Activated CD4-positive, alpha-beta memory T cell treated with anti-CD3 and anti-CD28 coated beads for 36 hours (primary cell): ENCODE results near the gene HOXC10. TPM values are rescaled to one million over a fixed set of nuclear protein-coding genes. Genes with fewer than 3 reads are reported as not detected.
A peak's percentile ranks its signal among the peaks of the same experiment; 100 is the strongest.

Source experiments
- CTCF ChIA-PET: fragments of 350-600 bp; sonication (Branson Sonifier 250); formaldehyde crosslinking; loops from one replicate; lab custom pipeline; 2021; ENCODE audit warnings: antibody characterized with exemption, inconsistent platforms; lab: Charles Lee
- POLR2A ChIA-PET: fragments of 350-600 bp; sonication (Branson Sonifier 250); formaldehyde crosslinking; loops from one replicate; lab custom pipeline; 2021; ENCODE audit warnings: antibody characterized with exemption; lab: Charles Lee
- DNase-seq: peaks from one replicate; pipeline ENCODE4 v3.0.0-alpha.2; 2020
- H3K27ac Mint-ChIP-seq: one replicate; pipeline ENCODE4 v1.8.0; 2021; ENCODE audit warnings: mixed read lengths
- H3K27me3 Mint-ChIP-seq: one replicate; pipeline ENCODE4 v1.8.0; 2021; ENCODE audit warnings: mixed read lengths
- H3K36me3 Mint-ChIP-seq: one replicate; pipeline ENCODE4 v1.8.0; 2021; ENCODE audit warnings: mixed read lengths
- H3K4me1 Mint-ChIP-seq: one replicate; pipeline ENCODE4 v1.8.0; 2021; ENCODE audit warnings: low read depth, mixed read lengths
- H3K4me3 Mint-ChIP-seq: one replicate; pipeline ENCODE4 v1.8.0; 2021; ENCODE audit warnings: mild to moderate bottlenecking, mixed read lengths
- H3K9me3 Mint-ChIP-seq: one replicate; pipeline ENCODE4 v1.8.0; 2021; ENCODE audit warnings: mixed read lengths
- intact Hi-C: fragments of 100-400 bp; cut with micrococcal nuclease; formaldehyde crosslinking; loops from one replicate; pipeline ENCODE4 v1.15.1; 2023
- total RNA-seq, 2 experiments: library from RNA; stranded (reverse); gene quantifications; one replicate each; pipeline ENCODE4 v1.2.3, GENCODE V29; 2021

Gene HOXC10
- total RNA-seq, 2 experiments from 2014 or later = not detected

GRCh38 chr12:53975479-53976152 lies 9.3 kb upstream of the HOXC10 start:
- no peak for DNase-seq
- no peaks in the 10 kb centered on the region for H3K9me3 Mint-ChIP-seq
- peak overlapping the region; percentile 50 for H3K4me3 Mint-ChIP-seq
- H3K27me3 Mint-ChIP-seq = peaks cover 86% of the 10 kb centered on the region
- peaks cover 22% of the 10 kb centered on the region for H3K4me1 Mint-ChIP-seq
- H3K36me3 Mint-ChIP-seq = peaks cover 8% of the 10 kb centered on the region
- POLR2A ChIA-PET = interaction anchor here (1.2 kb wide), 1 partner anchor 209 kb away, joined by 3 read pairs; no protein-coding TSS in a partner anchor
- H3K27ac Mint-ChIP-seq = peak overlapping the region; percentile 50
- CTCF ChIA-PET = interaction anchor here (0.6 to 1.8 kb wide), 2 partner anchors 10 to 213 kb away, joined by 3 to 5 read pairs; partner anchors contain the start of genes HOXC10 and SMUG1
- intact Hi-C loops = loop anchor here (2.0 kb wide), 1 partner anchor 13 kb away; no protein-coding TSS in a partner anchor

GRCh38 chr12:53976172-53976822 lies 8.6 kb upstream of the HOXC10 start:
- H3K4me1 Mint-ChIP-seq = peaks cover 22% of the 10 kb centered on the region
- intact Hi-C loops = no loop called here
- H3K27me3 Mint-ChIP-seq = peaks cover 86% of the 10 kb centered on the region
- DNase-seq = no peak
- no peak overlapping the region for H3K27ac Mint-ChIP-seq
- no peak overlapping the region for H3K4me3 Mint-ChIP-seq
- no peaks in the 10 kb centered on the region for H3K9me3 Mint-ChIP-seq
- H3K36me3 Mint-ChIP-seq = peaks cover 8% of the 10 kb centered on the region
- POLR2A ChIA-PET = interaction anchor here (1.2 kb wide), 1 partner anchor 208 kb away, joined by 3 read pairs; no protein-coding TSS in a partner anchor
- CTCF ChIA-PET = interaction anchor here (0.7 to 1.8 kb wide), 3 partner anchors 9 to 10 kb away, joined by 3 to 5 read pairs (median 3); partner anchors contain the start of gene HOXC10

- no peak for DNase-seq
- intact Hi-C loops = no loop called here
- Mint-ChIP-seq H3K27ac (no peak overlapping the region), H3K36me3 (peaks cover 8% of the 10 kb centered on the region), H3K4me1 (peaks cover 22% of the 10 kb centered on the region), H3K9me3 (no peaks in the 10 kb centered on the region), H3K4me3 (no peak overlapping the region), H3K27me3 (peaks cover 84% of the 10 kb centered on the region)
- ChIA-PET CTCF (interaction anchor here (0.7 to 1.8 kb wide), 3 partner anchors 8 to 11 kb away, joined by 3 to 5 read pairs (median 3); partner anchors contain the start of gene HOXC10), POLR2A (no interaction called here)
Observed at GRCh38 chr12:53976823-53977595, 7.9 kb upstream of the HOXC10 start.

- no peaks in the 10 kb centered on the region for H3K9me3 Mint-ChIP-seq
- H3K4me3 Mint-ChIP-seq = no peak overlapping the region
- no peak overlapping the region for H3K27ac Mint-ChIP-seq
- POLR2A ChIA-PET = no interaction called here
- intact Hi-C loops = no loop called here
- H3K27me3 Mint-ChIP-seq = peaks cover 83% of the 10 kb centered on the region
- DNase-seq = no peak
- peaks cover 8% of the 10 kb centered on the region for H3K36me3 Mint-ChIP-seq
- CTCF ChIA-PET = no interaction called here
- H3K4me1 Mint-ChIP-seq = peaks cover 22% of the 10 kb centered on the region
Observed at GRCh38 chr12:53977596-53978445, 7.1 kb upstream of the HOXC10 start.

- H3K27ac Mint-ChIP-seq = no peak overlapping the region
- peaks cover 85% of the 10 kb centered on the region for H3K27me3 Mint-ChIP-seq
- intact Hi-C loops = no loop called here
- ChIA-PET POLR2A (no interaction called here), CTCF (no interaction called here)
- H3K4me3 Mint-ChIP-seq = no peak overlapping the region
- peaks cover 15% of the 10 kb centered on the region for H3K4me1 Mint-ChIP-seq
- no peak for DNase-seq
- no peaks in the 10 kb centered on the region for H3K9me3 Mint-ChIP-seq
- peaks cover 8% of the 10 kb centered on the region for H3K36me3 Mint-ChIP-seq
Observed at GRCh38 chr12:53978477-53979356, 6.2 kb upstream of the HOXC10 start.

- no peaks in the 10 kb centered on the region for H3K9me3 Mint-ChIP-seq
- no peak overlapping the region for H3K4me3 Mint-ChIP-seq
- H3K27ac Mint-ChIP-seq = no peak overlapping the region
- DNase-seq = no peak
- CTCF ChIA-PET = interaction anchor here (0.7 to 1.5 kb wide), 4 partner anchors 8 to 227 kb away, joined by 3 to 4 read pairs (median 3); partner anchors contain the start of gene HOXC4
- intact Hi-C loops = loop anchor here (5.0 kb wide), 1 partner anchor 37 kb away; no protein-coding TSS in a partner anchor
- peaks cover 12% of the 10 kb centered on the region for H3K4me1 Mint-ChIP-seq
- POLR2A ChIA-PET = no interaction called here
- H3K27me3 Mint-ChIP-seq = peaks cover 88% of the 10 kb centered on the region
- peaks cover 6% of the 10 kb centered on the region for H3K36me3 Mint-ChIP-seq
Observed at GRCh38 chr12:53980104-53980801, 4.7 kb upstream of the HOXC10 start.

- ChIA-PET CTCF (interaction anchor here (0.6 to 1.5 kb wide), 5 partner anchors 8 to 227 kb away, joined by 3 to 4 read pairs (median 3); partner anchors contain the start of genes HOXC4 and HOXC9), POLR2A (no interaction called here)
- Mint-ChIP-seq H3K27me3 (peaks cover 87% of the 10 kb centered on the region), H3K36me3 (no peaks in the 10 kb centered on the region), H3K27ac (no peak overlapping the region), H3K4me1 (peaks cover 12% of the 10 kb centered on the region), H3K9me3 (no peaks in the 10 kb centered on the region), H3K4me3 (no peak overlapping the region)
- intact Hi-C loops = loop anchor here (5.0 kb wide), 1 partner anchor 36 kb away; no protein-coding TSS in a partner anchor
- no peak for DNase-seq
Observed at GRCh38 chr12:53980802-53981496, 4.0 kb upstream of the HOXC10 start.

GRCh38 chr12:53981634-53982565 lies 3.0 kb upstream of the HOXC10 start:
- H3K4me1 Mint-ChIP-seq = peaks cover 15% of the 10 kb centered on the region
- CTCF ChIA-PET = interaction anchor here (1.5 kb wide), 1 partner anchor 24 kb away, joined by 4 read pairs; no protein-coding TSS in a partner anchor
- H3K27ac Mint-ChIP-seq = no peak overlapping the region
- H3K27me3 Mint-ChIP-seq = peaks cover 88% of the 10 kb centered on the region
- no peak for DNase-seq
- intact Hi-C loops = loop anchor here (5.0 kb wide), 1 partner anchor 35 kb away; no protein-coding TSS in a partner anchor
- H3K36me3 Mint-ChIP-seq = no peaks in the 10 kb centered on the region
- no peaks in the 10 kb centered on the region for H3K9me3 Mint-ChIP-seq
- POLR2A ChIA-PET = no interaction called here
- H3K4me3 Mint-ChIP-seq = no peak overlapping the region
